H1 (cell line): ENCODE data around the gene SPTBN1. TPM values are rescaled to one million over a fixed set of nuclear protein-coding genes. Genes with fewer than 3 reads are reported as not detected.

Experiments
- ASH2L ChIP-seq: fragments of 200-600, 300-600 bp; sonication (generic); IDR thresholded peaks from one replicate; pipeline ENCODE4 v1.7.1; 2017; ENCODE audit warnings: low read length
- CHD7 ChIP-seq: fragments of 300-600 bp; sonication (generic); IDR thresholded peaks from 2 replicates; pipeline ENCODE4 v1.7.1; 2012; ENCODE audit warnings: low read length, moderate library complexity, mild to moderate bottlenecking, inconsistent platforms; ENCODE audit not compliant: insufficient replicate concordance
- CTBP2 ChIP-seq: IDR thresholded peaks from 2 replicates; pipeline ENCODE4 v1.7.0; 2011; ENCODE audit warnings: borderline replicate concordance, mild to moderate bottlenecking, moderate library complexity, mixed read lengths, low read length; ENCODE audit not compliant: insufficient read depth, insufficient read length
- GTF2F1 ChIP-seq: IDR thresholded peaks from 2 replicates; pipeline ENCODE4 v1.6.1; 2012; ENCODE audit warnings: low read depth, low read length, improper control_type of control experiment, borderline replicate concordance
- KDM1A ChIP-seq: fragments of 200-600, 300-600 bp; sonication (generic); IDR thresholded peaks from 2 replicates; pipeline ENCODE4 v1.7.1; 2016; ENCODE audit warnings: mild to moderate bottlenecking, low read length, borderline replicate concordance
- KDM4A ChIP-seq: IDR thresholded peaks from one replicate; pipeline ENCODE4 v1.7.1; 2012; ENCODE audit warnings: low read depth, mild to moderate bottlenecking, moderate library complexity, low read length, inconsistent platforms; ENCODE audit not compliant: severe bottlenecking
- RAD21 ChIP-seq, 2 experiments: IDR thresholded peaks in 1 of 2; conservative IDR thresholded peaks in 1 of 2; 2 replicates each; pipeline ENCODE4 v1.6.1; 2011; ENCODE audit warnings: low read depth in 2 of 2, low read length in 2 of 2, improper control_type of control experiment in 1 of 2, inconsistent platforms in 1 of 2, mild to moderate bottlenecking in 1 of 2, moderate library complexity in 1 of 2
- SIRT6 ChIP-seq: IDR thresholded peaks from one replicate; pipeline ENCODE4 v1.7.1; 2012; ENCODE audit warnings: low read length, inconsistent platforms
- TAF7 ChIP-seq: optimal IDR thresholded peaks from 2 replicates; pipeline ENCODE3; 2011; ENCODE audit warnings: low read depth, mild to moderate bottlenecking, inconsistent platforms, low read length, moderate library complexity, borderline replicate concordance
- TBP ChIP-seq: IDR thresholded peaks from 2 replicates; pipeline ENCODE4 v1.6.1; 2011; ENCODE audit warnings: low read depth, low read length, improper control_type of control experiment
- polyA plus RNA-seq, 7 experiments: library from polyadenylated mRNA; depleted of rRNA in 3 of 7; stranded (reverse) in 5 of 7; unstranded in 2 of 7; fragments of >200 nt in 5 of 7; fragments of 200-250 nt in 2 of 7; gene quantifications; 1 replicate in 5 of 7; 2 replicates in 1 of 7; 4 replicates in 1 of 7; pipeline versions ENCODE4 v1.2.1 to v1.2.3, GENCODE V29; 2011 to 2013; ENCODE audit warnings: missing spikeins in 2 of 7, mixed read lengths in 2 of 7
- total RNA-seq: library from RNA; stranded (reverse); fragmentation: NEBNext Ultra II Directional; extraction: Animal tissue kit (Norgen Biotek cat#: 25700); gene quantifications from 2 replicates; pipeline ENCODE4 v1.2.1, GENCODE V29; 2021

Gene SPTBN1
- total and polyA plus RNA-seq, 2 of the 8 experiments (the other 6 are each of a cell fraction or from before 2014, with no cell fraction given) = 31.8 to 180 TPM

DNA sequence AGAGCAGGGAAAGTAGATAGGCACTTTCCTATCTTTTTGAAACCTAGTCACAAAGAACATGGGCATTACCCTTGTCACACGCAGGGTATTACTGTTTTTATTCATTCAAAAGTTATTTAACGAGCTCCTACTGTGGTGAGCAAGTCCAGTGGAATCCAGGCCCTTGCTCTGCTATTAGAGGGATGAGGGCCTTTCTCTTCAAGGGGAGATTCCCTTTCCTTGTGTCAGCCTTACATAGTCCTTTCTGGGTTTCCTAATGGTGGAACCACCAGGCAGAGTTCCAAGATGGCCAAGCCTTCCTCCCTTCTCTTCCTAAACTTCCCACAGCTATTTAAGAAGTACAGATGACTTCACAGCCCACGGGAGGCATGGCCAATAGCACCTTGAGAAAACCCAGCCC lies 64.6 kb downstream of the SPTBN1 start (continued):
- TF ChIP-seq CHD7 = no peak
- TF ChIP-seq TAF7 = no peak
- no peak for TF ChIP-seq ASH2L
- no peak for TF ChIP-seq KDM1A
- no peak for TF ChIP-seq KDM4A
- no peak for TF ChIP-seq SIRT6
- TF ChIP-seq GTF2F1 = no peak
- no peak for TF ChIP-seq CTBP2
- TF ChIP-seq TBP = no peak
- no peak for TF ChIP-seq RAD21 (IDR thresholded peaks at IDR 0.05 in 1 of 2, conservative IDR thresholded peaks at IDR 0.05 in 1 of 2; ENCODE audit: low read depth in 2 of 2, low read length in 2 of 2)
